DOHH2 (cell line): ENCODE data around the gene C16orf92.
A peak's percentile ranks its signal among the peaks of the same experiment; 100 is the strongest.

Experiments
- H3F3A ChIP-seq: fragments of 200-600 bp; sonication (generic), shearing (Covaris generic); 2 replicates; pipeline ENCODE4 v1.6.0; 2016; ENCODE audit warnings: antibody characterized with exemption, mild to moderate bottlenecking; ENCODE audit not compliant: control insufficient read depth, insufficient read depth
- H3K27ac ChIP-seq: fragments of 200-600 bp; sonication (generic); 2 replicates; pipeline ENCODE4 v1.5.1; 2014; ENCODE audit warnings: low read depth, mild to moderate bottlenecking, low read length, moderate library complexity
- H3K27me3 ChIP-seq: fragments of 200-600 bp; sonication (generic); 2 replicates; pipeline ENCODE4 v1.6.1; 2014; ENCODE audit warnings: mild to moderate bottlenecking, low read length, mixed read lengths; ENCODE audit not compliant: control insufficient read depth
- H3K36me3 ChIP-seq: fragments of 200-600 bp; sonication (generic); 2 replicates; pipeline ENCODE4 v1.6.1; 2014; ENCODE audit warnings: mild to moderate bottlenecking, low read length, moderate library complexity, mixed read lengths; ENCODE audit not compliant: control insufficient read depth
- H3K4me1 ChIP-seq: fragments of 200-600 bp; sonication (generic); 2 replicates; pipeline ENCODE4 v1.6.1; 2014; ENCODE audit warnings: mild to moderate bottlenecking, low read length, mixed read lengths; ENCODE audit not compliant: control insufficient read depth
- H3K4me2 ChIP-seq: fragments of 200-600 bp; sonication (generic); 2 replicates; pipeline ENCODE4 v1.6.0; 2014; ENCODE audit warnings: mild to moderate bottlenecking, low read length, moderate library complexity
- H3K4me3 ChIP-seq: fragments of 200-600 bp; sonication (generic); 2 replicates; pipeline ENCODE4 v1.5.1; 2014; ENCODE audit warnings: mild to moderate bottlenecking, low read length, mixed read lengths
- H3K79me2 ChIP-seq: fragments of 200-600 bp; sonication (generic); 2 replicates; pipeline ENCODE4 v1.6.1; 2014; ENCODE audit warnings: mild to moderate bottlenecking, low read length, mixed read lengths; ENCODE audit not compliant: control insufficient read depth
- H3K9me2 ChIP-seq: fragments of 200-600 bp; sonication (generic); replicated peaks from 2 replicates; pipeline ENCODE4 v1.6.1; 2014; ENCODE audit warnings: mild to moderate bottlenecking, low read length, mixed read lengths; ENCODE audit not compliant: control insufficient read depth
- H3K9me3 ChIP-seq: fragments of 200-600 bp; sonication (generic); 2 replicates; pipeline ENCODE4 v1.6.1; 2014; ENCODE audit warnings: antibody characterized with exemption, low read length, mixed read lengths; ENCODE audit not compliant: control insufficient read depth, insufficient read depth
- H4K20me1 ChIP-seq: fragments of 200-600 bp; sonication (generic); 2 replicates; pipeline ENCODE4 v1.6.0; 2014; ENCODE audit warnings: low read depth, mild to moderate bottlenecking, antibody characterized with exemption, low read length, moderate library complexity; ENCODE audit not compliant: control insufficient read depth, insufficient read depth
- CTCF ChIP-seq: fragments of 200-600 bp; sonication (generic); IDR thresholded peaks from one replicate; pipeline ENCODE4 v1.5.1; 2014; ENCODE audit warnings: antibody characterized with exemption, mild to moderate bottlenecking, low read depth, low read length; ENCODE audit not compliant: poor library complexity, severe bottlenecking
- EZH2phosphoT487 ChIP-seq: fragments of 200-600 bp; sonication (generic); IDR thresholded peaks from 2 replicates; pipeline ENCODE4 v1.6.1; 2017; ENCODE audit warnings: borderline replicate concordance, mild to moderate bottlenecking, antibody characterized with exemption, low read length, moderate library complexity, mixed read lengths

C16orf92 gene

GRCh38 chr16:30063893-30064728, 41.1 kb downstream of the C16orf92 start:
- Histone ChIP-seq H3K27ac (peak overlapping the region; percentile 89), H3F3A (peaks cover 28% of the 10 kb centered on the region), H3K27me3 (no peaks in the 10 kb centered on the region), H3K36me3 (peaks cover 48% of the 10 kb centered on the region), H3K9me2 (no peaks in the 10 kb centered on the region), H3K9me3 (no peaks in the 10 kb centered on the region), H3K4me3 (peak overlapping the region; percentile 96), H4K20me1 (peaks cover 22% of the 10 kb centered on the region), H3K79me2 (peaks cover 51% of the 10 kb centered on the region), H3K4me2 (peak overlapping the region; percentile 77), H3K4me1 (peaks cover 31% of the 10 kb centered on the region)
- TF ChIP-seq CTCF: peak; percentile 74
- no peak for TF ChIP-seq EZH2phosphoT487

GRCh38 chr16:30064729-30065101, 41.7 kb downstream of the C16orf92 start:
- H3K9me3 ChIP-seq: no peaks in the 10 kb centered on the region
- peaks cover 32% of the 10 kb centered on the region for H3F3A ChIP-seq
- peak overlapping the region; percentile 96 for H3K4me3 ChIP-seq
- H3K27me3 ChIP-seq: no peaks in the 10 kb centered on the region
- H3K79me2 ChIP-seq: peaks cover 57% of the 10 kb centered on the region
- TF ChIP-seq CTCF (no peak), EZH2phosphoT487 (no peak)
- peaks cover 24% of the 10 kb centered on the region for H4K20me1 ChIP-seq
- peaks cover 54% of the 10 kb centered on the region for H3K36me3 ChIP-seq
- peaks cover 36% of the 10 kb centered on the region for H3K4me1 ChIP-seq
- peak overlapping the region; percentile 77 for H3K4me2 ChIP-seq
- no peaks in the 10 kb centered on the region for H3K9me2 ChIP-seq
- peak overlapping the region; percentile 89 for H3K27ac ChIP-seq

GRCh38 chr16:30065102-30065942, 42.3 kb downstream of the C16orf92 start, which contains the start of gene ALDOA:
ALDOA (plus strand) TSS chr16:30065760; CDS start chr16:30066898, 1,138 bp downstream.
- Histone ChIP-seq H3K36me3 (peaks cover 60% of the 10 kb centered on the region), H3K4me2 (peak within 1 kb of the TSS; percentile 77), H3K27me3 (no peaks in the 10 kb centered on the region), H3K79me2 (peaks cover 59% of the 10 kb centered on the region), H3K9me3 (no peaks in the 10 kb centered on the region), H3K4me1 (peaks cover 36% of the 10 kb centered on the region), H3K4me3 (peak within 1 kb of the TSS; percentile 96), H3K27ac (peak within 1 kb of the TSS; percentile 89), H3K9me2 (no peaks in the 10 kb centered on the region), H4K20me1 (peaks cover 24% of the 10 kb centered on the region), H3F3A (peaks cover 38% of the 10 kb centered on the region)
- TF ChIP-seq CTCF (no peak), EZH2phosphoT487 (no peak)
